Measurements from ENCODE around the gene MATN4. TPM values are rescaled to one million over a fixed set of nuclear protein-coding genes. Genes with fewer than 3 reads are reported as not detected.
A peak's percentile ranks its signal among the peaks of the same experiment; 100 is the strongest.

MATN4 gene
- total RNA-seq, 1 donor from 2014 or later, result not detected

- TF ChIP-seq, protein P1, sequence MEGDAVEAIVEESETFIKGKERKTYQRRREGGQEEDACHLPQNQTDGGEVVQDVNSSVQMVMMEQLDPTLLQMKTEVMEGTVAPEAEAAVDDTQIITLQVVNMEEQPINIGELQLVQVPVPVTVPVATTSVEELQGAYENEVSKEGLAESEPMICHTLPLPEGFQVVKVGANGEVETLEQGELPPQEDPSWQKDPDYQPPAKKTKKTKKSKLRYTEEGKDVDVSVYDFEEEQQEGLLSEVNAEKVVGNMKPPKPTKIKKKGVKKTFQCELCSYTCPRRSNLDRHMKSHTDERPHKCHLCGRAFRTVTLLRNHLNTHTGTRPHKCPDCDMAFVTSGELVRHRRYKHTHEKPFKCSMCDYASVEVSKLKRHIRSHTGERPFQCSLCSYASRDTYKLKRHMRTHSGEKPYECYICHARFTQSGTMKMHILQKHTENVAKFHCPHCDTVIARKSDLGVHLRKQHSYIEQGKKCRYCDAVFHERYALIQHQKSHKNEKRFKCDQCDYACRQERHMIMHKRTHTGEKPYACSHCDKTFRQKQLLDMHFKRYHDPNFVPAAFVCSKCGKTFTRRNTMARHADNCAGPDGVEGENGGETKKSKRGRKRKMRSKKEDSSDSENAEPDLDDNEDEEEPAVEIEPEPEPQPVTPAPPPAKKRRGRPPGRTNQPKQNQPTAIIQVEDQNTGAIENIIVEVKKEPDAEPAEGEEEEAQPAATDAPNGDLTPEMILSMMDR (IDR thresholded peaks at IDR 0.05; ENCODE audit: insufficient read depth, low read length, poor library complexity, severe bottlenecking), result peak; percentile 99
- H3K36me3 ChIP-seq (ENCODE audit: control insufficient read depth, insufficient read depth, low read length), result no peaks in the 10 kb centered on the region
- peak overlapping the region; percentile 39 for H3K4me3 ChIP-seq (ENCODE audit: low read depth, low read length)
- peaks cover 6% of the 10 kb centered on the region for H3K27me3 ChIP-seq (ENCODE audit: control insufficient read depth, insufficient read depth, low read length)
- no peak for DNase-seq (ENCODE audit: low read depth)
Observed at GRCh38 chr20:45293041-45294002, 14.8 kb downstream of the MATN4 start.

DNA sequence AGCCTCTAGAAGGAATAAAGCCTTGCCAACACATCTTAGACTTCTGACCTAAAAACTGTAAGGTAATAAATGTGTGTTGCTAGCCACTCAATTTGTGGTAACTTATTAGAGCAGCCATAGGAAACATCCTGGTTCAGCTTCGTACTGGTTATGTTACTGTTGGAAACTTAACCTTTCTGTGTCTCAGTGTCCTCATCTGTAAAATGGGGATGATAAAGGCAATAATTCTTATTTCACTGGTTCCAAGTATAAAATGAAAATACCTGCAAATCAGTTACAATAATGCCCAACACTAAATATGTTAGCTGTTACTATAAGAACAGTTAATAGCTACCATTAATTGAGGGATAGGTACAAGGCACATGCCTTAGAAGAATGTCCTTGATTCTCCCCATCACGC lies 15.8 kb downstream of the MATN4 start:
- DNase-seq (ENCODE audit: low read depth), result no peak
- TF ChIP-seq, protein P1 (IDR thresholded peaks at IDR 0.05; ENCODE audit: insufficient read depth, low read length, poor library complexity, severe bottlenecking), result no peak
- H3K27me3 ChIP-seq (ENCODE audit: control insufficient read depth, insufficient read depth, low read length), result peaks cover 6% of the 10 kb centered on the region
- no peaks in the 10 kb centered on the region for H3K36me3 ChIP-seq (ENCODE audit: control insufficient read depth, insufficient read depth, low read length)
- no peak overlapping the region for H3K4me3 ChIP-seq (ENCODE audit: low read depth, low read length)

GRCh38 chr20:45291526-45291925 lies 16.6 kb downstream of the MATN4 start:
- no peaks in the 10 kb centered on the region for H3K36me3 ChIP-seq (ENCODE audit: control insufficient read depth, insufficient read depth, low read length)
- peaks cover 6% of the 10 kb centered on the region for H3K27me3 ChIP-seq (ENCODE audit: control insufficient read depth, insufficient read depth, low read length)
- no peak for DNase-seq (ENCODE audit: low read depth)
- TF ChIP-seq, protein P1 (IDR thresholded peaks at IDR 0.05; ENCODE audit: insufficient read depth, low read length, poor library complexity, severe bottlenecking), result no peak
- H3K4me3 ChIP-seq (ENCODE audit: low read depth, low read length), result no peak overlapping the region

GRCh38 chr20:45290677-45291355 lies 17.3 kb downstream of the MATN4 start:
- DNase-seq (ENCODE audit: low read depth), result no peak
- H3K27me3 ChIP-seq (ENCODE audit: control insufficient read depth, insufficient read depth, low read length), result peaks cover 6% of the 10 kb centered on the region
- TF ChIP-seq, protein P1 (IDR thresholded peaks at IDR 0.05; ENCODE audit: insufficient read depth, low read length, poor library complexity, severe bottlenecking), result peak; percentile 95
- no peak overlapping the region for H3K4me3 ChIP-seq (ENCODE audit: low read depth, low read length)
- no peaks in the 10 kb centered on the region for H3K36me3 ChIP-seq (ENCODE audit: control insufficient read depth, insufficient read depth, low read length)

- TF ChIP-seq, protein P1 (IDR thresholded peaks at IDR 0.05; ENCODE audit: insufficient read depth, low read length, poor library complexity, severe bottlenecking), result no peak
- H3K27me3 ChIP-seq (ENCODE audit: control insufficient read depth, insufficient read depth, low read length), result peaks cover 6% of the 10 kb centered on the region
- H3K4me3 ChIP-seq (ENCODE audit: low read depth, low read length), result no peak overlapping the region
- DNase-seq (ENCODE audit: low read depth), result no peak
- H3K36me3 ChIP-seq (ENCODE audit: control insufficient read depth, insufficient read depth, low read length), result no peaks in the 10 kb centered on the region
Observed at GRCh38 chr20:45289942-45290676, 18.0 kb downstream of the MATN4 start.
